Type B pancreatic cell (in vitro differentiated cells): Measurements from ENCODE around the gene TECRL. TPM values are rescaled to one million over a fixed set of nuclear protein-coding genes. Genes with fewer than 3 reads are reported as not detected.

Source experiments
- DNase-seq: peaks from one replicate; pipeline ENCODE4 v3.0.0; 2021; ENCODE audit warnings: mixed read lengths; ENCODE audit not compliant: unreplicated experiment; ENCODE audit errors: extremely low spot score
- H3K27ac Mint-ChIP-seq: 2 replicates; pipeline ENCODE4 v1.8.0; 2021; ENCODE audit warnings: mild to moderate bottlenecking, mixed read lengths
- H3K27me3 Mint-ChIP-seq: 2 replicates; pipeline ENCODE4 v1.8.0; 2021; ENCODE audit warnings: mixed read lengths
- H3K36me3 Mint-ChIP-seq: 2 replicates; pipeline ENCODE4 v1.8.0; 2021; ENCODE audit warnings: mixed read lengths
- H3K4me1 Mint-ChIP-seq: one replicate; pipeline ENCODE4 v1.8.0; 2021; ENCODE audit warnings: mixed read lengths; ENCODE audit not compliant: unreplicated experiment
- H3K4me3 Mint-ChIP-seq: 2 replicates; pipeline ENCODE4 v1.8.0; 2021; ENCODE audit warnings: mild to moderate bottlenecking, mixed read lengths
- H3K9me3 Mint-ChIP-seq: 2 replicates; pipeline ENCODE4 v1.8.0; 2021; ENCODE audit warnings: mixed read lengths
- total RNA-seq: library from RNA; stranded (reverse); gene quantifications from 2 replicates; pipeline ENCODE4 v1.2.1, GENCODE V29; 2021; ENCODE audit warnings: low replicate concordance
- TF ChIP-seq, protein P1 (sequence below): fragments of 200-600 bp; sonication (generic); conservative IDR thresholded peaks from 2 replicates; pipeline ENCODE4 v1.5.0; 2021; ENCODE audit warnings: antibody characterized with exemption, mild to moderate bottlenecking

TECRL gene
- total RNA-seq, 1 donor from 2014 or later = 1.5 TPM

DNA sequence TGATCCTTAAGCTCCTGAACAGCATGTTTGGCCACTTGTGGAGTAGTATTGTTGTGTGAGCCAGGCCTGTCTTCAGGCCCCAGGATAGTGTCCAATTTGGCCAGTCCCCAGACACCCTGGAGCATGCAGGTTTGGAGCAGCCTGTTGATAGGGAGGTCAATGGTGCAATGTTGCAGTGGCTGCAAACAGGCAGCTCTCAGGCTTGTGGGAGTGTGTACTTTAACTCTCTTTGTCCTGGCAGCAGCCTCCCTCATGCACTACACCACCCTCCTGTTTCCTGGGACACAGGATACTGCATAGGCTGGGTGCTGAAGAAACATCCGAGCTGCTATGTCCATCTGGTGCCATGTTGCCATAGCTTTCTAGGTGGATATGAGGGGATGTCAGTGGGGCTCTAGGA, 24.0 kb downstream of the TECRL start:
- Mint-ChIP-seq H3K27me3 (no peaks in the 10 kb centered on the region), H3K4me1 (no peaks in the 10 kb centered on the region), H3K9me3 (no peaks in the 10 kb centered on the region), H3K36me3 (no peaks in the 10 kb centered on the region), H3K4me3 (no peak overlapping the region), H3K27ac (no peak overlapping the region)
- DNase-seq = peak; percentile 34
- TF ChIP-seq, protein P1, sequence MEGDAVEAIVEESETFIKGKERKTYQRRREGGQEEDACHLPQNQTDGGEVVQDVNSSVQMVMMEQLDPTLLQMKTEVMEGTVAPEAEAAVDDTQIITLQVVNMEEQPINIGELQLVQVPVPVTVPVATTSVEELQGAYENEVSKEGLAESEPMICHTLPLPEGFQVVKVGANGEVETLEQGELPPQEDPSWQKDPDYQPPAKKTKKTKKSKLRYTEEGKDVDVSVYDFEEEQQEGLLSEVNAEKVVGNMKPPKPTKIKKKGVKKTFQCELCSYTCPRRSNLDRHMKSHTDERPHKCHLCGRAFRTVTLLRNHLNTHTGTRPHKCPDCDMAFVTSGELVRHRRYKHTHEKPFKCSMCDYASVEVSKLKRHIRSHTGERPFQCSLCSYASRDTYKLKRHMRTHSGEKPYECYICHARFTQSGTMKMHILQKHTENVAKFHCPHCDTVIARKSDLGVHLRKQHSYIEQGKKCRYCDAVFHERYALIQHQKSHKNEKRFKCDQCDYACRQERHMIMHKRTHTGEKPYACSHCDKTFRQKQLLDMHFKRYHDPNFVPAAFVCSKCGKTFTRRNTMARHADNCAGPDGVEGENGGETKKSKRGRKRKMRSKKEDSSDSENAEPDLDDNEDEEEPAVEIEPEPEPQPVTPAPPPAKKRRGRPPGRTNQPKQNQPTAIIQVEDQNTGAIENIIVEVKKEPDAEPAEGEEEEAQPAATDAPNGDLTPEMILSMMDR = no peak

DNA sequence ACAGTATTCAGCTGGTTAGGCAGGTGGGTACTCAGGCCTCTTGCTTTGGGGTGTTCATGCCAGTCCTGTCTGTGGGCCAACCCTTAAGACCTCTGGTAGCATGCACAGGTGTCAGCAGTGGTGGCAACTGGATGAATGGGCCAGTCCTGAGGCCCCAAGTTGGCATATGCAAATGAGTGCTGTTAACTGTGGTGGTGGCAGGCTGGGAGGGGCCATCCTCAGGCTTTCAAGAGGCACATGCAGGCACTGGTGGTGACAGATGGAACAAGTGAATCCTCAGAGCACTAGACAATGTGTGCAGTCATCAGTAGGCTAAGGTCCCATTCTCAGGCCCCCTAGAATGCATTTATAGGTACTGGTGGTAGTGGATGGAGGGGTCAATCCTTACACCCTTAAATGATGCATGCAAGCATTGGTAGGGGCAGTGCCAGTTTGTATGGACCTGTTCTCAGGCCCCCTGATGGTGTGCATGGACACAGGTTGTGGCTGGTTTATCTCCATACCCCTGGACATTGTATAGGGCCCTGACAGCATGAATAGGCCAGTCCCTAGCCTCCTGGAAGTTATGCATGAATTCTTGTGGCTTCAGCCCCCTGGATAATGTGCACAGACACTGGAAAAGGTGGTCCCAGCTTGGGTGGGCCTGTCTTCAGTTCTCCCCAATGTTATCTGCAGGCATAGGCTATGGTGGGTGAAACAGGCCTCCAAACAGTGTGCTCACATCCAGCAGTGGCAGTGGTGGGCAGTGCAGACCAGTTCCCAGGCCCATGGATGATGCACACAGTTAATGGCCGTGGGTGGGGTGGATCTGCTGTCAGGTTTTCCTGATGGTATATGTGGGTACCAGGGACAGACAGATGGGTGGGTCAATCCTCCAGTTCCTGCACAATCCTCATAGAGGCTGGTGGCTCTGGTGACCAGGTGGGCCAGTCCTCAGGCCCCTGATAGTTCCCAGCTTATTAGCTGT, 24.7 kb downstream of the TECRL start:
- no peaks in the 10 kb centered on the region for H3K9me3 Mint-ChIP-seq
- H3K4me1 Mint-ChIP-seq = no peaks in the 10 kb centered on the region
- H3K27me3 Mint-ChIP-seq = no peaks in the 10 kb centered on the region
- TF ChIP-seq, protein P1 = no peak
- DNase-seq = peak; percentile 45
- no peak overlapping the region for H3K27ac Mint-ChIP-seq
- no peak overlapping the region for H3K4me3 Mint-ChIP-seq
- no peaks in the 10 kb centered on the region for H3K36me3 Mint-ChIP-seq

DNA sequence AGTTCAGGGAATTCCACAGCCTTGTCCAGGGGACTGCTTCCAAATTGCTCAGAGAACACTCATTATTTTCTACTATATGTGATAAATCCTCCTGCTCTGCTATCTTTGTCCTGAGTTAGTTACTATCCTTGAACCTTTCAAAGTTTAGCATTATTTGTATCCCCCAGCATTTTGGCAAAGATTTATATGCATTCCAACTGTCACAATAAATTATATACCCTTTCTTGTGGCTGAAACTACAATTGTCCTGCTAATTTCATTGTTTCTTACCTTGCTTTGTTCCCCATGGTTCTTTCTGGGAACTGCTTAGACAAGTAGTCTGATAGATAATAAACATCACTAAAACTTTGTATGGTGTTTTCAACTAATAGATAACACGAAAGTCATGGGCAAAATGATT, 40.5 kb downstream of the TECRL start:
- TF ChIP-seq, protein P1 = no peak
- Mint-ChIP-seq H3K4me1 (no peaks in the 10 kb centered on the region), H3K27ac (no peak overlapping the region), H3K27me3 (no peaks in the 10 kb centered on the region), H3K4me3 (no peak overlapping the region), H3K36me3 (no peaks in the 10 kb centered on the region), H3K9me3 (peaks cover 5% of the 10 kb centered on the region)
- no peak for DNase-seq

DNA sequence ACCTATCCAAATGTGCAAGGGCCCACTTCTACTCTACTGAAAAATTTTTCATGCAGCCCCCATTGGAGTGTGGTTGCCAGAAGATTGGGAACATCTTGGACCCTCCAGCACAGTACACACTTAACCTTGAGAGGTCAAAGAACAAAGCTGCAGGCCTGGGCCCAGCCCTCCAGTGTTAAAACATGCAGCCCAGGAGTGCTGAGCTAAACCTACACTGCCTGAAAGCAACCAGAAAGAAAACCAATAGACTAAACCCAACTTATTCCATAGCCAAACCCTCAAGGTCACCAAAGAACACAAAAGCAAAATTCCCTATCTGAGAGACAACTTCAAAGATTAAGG, 47.9 kb downstream of the TECRL start:
- Mint-ChIP-seq H3K9me3 (peaks cover 5% of the 10 kb centered on the region), H3K36me3 (no peaks in the 10 kb centered on the region), H3K27ac (no peak overlapping the region), H3K4me3 (no peak overlapping the region), H3K27me3 (no peaks in the 10 kb centered on the region), H3K4me1 (no peaks in the 10 kb centered on the region)
- TF ChIP-seq, protein P1 = no peak
- DNase-seq = no peak

DNA sequence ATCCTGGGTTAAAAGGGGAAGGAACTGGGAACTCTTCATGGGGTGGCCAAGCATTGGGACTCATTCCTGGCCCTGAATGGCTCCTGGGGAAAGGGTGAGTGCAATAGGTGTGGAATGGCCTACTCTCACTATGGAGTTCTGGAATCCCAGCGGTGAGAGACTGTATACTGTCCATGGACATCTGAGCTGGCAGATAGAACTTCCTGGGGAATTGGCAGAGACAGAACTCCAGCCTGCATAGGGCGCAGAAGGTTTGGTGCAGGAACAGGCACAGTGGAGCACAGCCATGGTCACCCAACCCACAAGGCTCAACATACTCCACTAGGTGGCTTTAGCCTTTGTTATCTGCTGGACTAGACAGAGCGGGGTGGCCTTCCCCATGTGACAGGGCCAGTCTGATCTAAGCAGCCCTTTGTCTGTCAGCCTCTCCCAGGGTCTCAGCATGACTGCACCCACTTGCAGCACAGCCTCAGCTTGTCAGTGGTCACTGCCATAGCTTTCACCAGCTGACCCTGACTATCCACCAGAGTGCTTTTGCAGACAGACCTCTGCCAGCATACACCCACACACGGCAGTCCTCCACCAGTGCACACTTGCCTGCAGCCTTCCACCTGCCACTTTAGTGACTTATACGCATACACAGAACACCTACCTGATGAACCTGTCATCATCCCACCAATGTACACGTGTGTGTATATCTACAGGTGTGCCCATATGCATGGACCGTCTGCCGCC, 48.4 kb downstream of the TECRL start:
- Mint-ChIP-seq H3K27ac (no peak overlapping the region), H3K4me1 (no peaks in the 10 kb centered on the region), H3K36me3 (no peaks in the 10 kb centered on the region), H3K9me3 (peaks cover 5% of the 10 kb centered on the region), H3K27me3 (no peaks in the 10 kb centered on the region), H3K4me3 (no peak overlapping the region)
- TF ChIP-seq, protein P1 = no peak
- DNase-seq = no peak
